Measurements from ENCODE around the gene TPCN1. TPM values are rescaled to one million over a fixed set of nuclear protein-coding genes. Genes with fewer than 3 reads are reported as not detected.
A peak's percentile ranks its signal among the peaks of the same experiment; 100 is the strongest.

Gene TPCN1
- total and polyA plus RNA-seq, 2 experiments from 2014 or later = 16.9 to 32.1 TPM

DNA sequence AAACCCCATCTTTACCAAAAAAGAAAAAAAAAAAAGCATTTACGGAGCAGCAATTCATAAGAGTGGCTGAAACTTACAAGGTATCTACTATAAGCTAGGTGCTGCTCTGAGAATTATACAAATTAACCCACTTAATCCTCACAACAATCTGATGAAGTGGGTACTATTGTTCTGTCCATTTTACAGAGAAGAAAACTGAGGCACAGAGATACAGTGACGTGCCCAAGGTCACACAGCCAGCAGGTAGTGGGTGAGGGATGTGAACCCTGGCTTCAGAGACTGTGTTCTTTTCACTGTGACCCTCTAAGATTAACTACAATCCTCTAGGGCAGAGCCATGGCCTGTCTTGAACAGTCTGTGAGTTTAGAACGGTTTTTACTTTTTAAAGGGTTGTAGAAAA is 39.3 kb upstream of the TPCN1 start:
- Histone ChIP-seq H3K4me2 (no peak overlapping the region), H3K9me3 (ENCODE audit: low read depth) (no peaks in the 10 kb centered on the region), H3K27ac (no peak overlapping the region), H4K20me1 (ENCODE audit: insufficient read depth, poor library complexity, severe bottlenecking) (peaks cover 7% of the 10 kb centered on the region), H3K79me2 (peaks cover 42% of the 10 kb centered on the region), H3K4me3 (no peak overlapping the region), H3K36me3 (replicated peaks; ENCODE audit: insufficient read depth, low read depth) (no peaks in the 10 kb centered on the region), H2AFZ (no peak overlapping the region), H3K9me2 (replicated peaks; ENCODE audit: insufficient read depth) (no peaks in the 10 kb centered on the region), H3K4me1 (ENCODE audit: insufficient read depth) (peaks cover 15% of the 10 kb centered on the region), H3K27me3 (no peaks in the 10 kb centered on the region)
- WGBS (ENCODE audit: low lambda C conversion rate, missing lambda C conversion rate) = 96% methylated on average over 3 of the region's 3 CpGs
- no peak for DNase-seq (ENCODE audit: low spot score)
- no peak for TF ChIP-seq EZH2phosphoT487 (IDR thresholded peaks at IDR 0.05; ENCODE audit: low read depth, severe bottlenecking, unreplicated experiment)
- TF ChIP-seq, protein P1, sequence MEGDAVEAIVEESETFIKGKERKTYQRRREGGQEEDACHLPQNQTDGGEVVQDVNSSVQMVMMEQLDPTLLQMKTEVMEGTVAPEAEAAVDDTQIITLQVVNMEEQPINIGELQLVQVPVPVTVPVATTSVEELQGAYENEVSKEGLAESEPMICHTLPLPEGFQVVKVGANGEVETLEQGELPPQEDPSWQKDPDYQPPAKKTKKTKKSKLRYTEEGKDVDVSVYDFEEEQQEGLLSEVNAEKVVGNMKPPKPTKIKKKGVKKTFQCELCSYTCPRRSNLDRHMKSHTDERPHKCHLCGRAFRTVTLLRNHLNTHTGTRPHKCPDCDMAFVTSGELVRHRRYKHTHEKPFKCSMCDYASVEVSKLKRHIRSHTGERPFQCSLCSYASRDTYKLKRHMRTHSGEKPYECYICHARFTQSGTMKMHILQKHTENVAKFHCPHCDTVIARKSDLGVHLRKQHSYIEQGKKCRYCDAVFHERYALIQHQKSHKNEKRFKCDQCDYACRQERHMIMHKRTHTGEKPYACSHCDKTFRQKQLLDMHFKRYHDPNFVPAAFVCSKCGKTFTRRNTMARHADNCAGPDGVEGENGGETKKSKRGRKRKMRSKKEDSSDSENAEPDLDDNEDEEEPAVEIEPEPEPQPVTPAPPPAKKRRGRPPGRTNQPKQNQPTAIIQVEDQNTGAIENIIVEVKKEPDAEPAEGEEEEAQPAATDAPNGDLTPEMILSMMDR (IDR thresholded peaks at IDR 0.05; ENCODE audit: poor library complexity) = no peak
- no peak for TF ChIP-seq EZH2 (IDR thresholded peaks at IDR 0.05; ENCODE audit: borderline replicate concordance)

DNA sequence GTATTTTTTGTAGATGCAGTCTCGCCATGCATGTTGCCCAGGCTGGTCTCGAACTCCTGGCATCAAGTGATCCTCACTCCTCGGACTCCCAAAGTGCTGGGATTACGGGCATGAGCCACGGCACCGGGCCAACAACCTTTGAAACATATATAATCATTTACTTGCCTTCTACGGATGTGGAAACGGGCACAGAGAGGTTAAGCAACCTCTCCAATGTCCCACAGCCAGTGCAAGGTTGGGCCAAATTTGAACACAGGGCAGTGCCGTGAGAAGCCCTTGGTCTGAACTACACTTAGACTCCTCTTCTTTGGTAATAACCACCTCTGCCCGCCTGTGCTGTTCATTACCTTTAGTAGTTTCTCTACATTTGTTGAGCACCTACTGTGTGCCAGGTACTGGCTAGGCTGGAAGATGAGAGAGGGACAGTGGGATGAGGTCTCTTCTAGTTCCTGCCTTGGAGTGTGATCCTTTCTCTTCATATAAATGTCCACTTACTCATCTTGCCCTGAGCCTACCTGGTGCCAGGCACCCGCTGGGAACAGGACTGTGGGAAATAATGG is 38.2 kb upstream of the TPCN1 start:
- TF ChIP-seq EZH2 (IDR thresholded peaks at IDR 0.05; ENCODE audit: borderline replicate concordance) (no peak), EZH2phosphoT487 (IDR thresholded peaks at IDR 0.05; ENCODE audit: low read depth, severe bottlenecking, unreplicated experiment) (no peak)
- TF ChIP-seq, protein P1 (IDR thresholded peaks at IDR 0.05; ENCODE audit: poor library complexity) = no peak
- no peak overlapping the region for H3K27ac ChIP-seq
- no peak overlapping the region for H3K4me2 ChIP-seq
- H3K9me2 ChIP-seq (replicated peaks; ENCODE audit: insufficient read depth) = no peaks in the 10 kb centered on the region
- DNase-seq (ENCODE audit: low spot score) = no peak
- no peaks in the 10 kb centered on the region for H3K36me3 ChIP-seq (replicated peaks; ENCODE audit: insufficient read depth, low read depth)
- H3K4me1 ChIP-seq (ENCODE audit: insufficient read depth) = peaks cover 15% of the 10 kb centered on the region
- WGBS (ENCODE audit: low lambda C conversion rate, missing lambda C conversion rate) = 97% methylated on average over 11 of the region's 11 CpGs
- H2AFZ ChIP-seq = no peak overlapping the region
- H4K20me1 ChIP-seq (ENCODE audit: insufficient read depth, poor library complexity, severe bottlenecking) = peaks cover 7% of the 10 kb centered on the region
- H3K9me3 ChIP-seq (ENCODE audit: low read depth) = no peaks in the 10 kb centered on the region
- H3K4me3 ChIP-seq = no peak overlapping the region
- H3K79me2 ChIP-seq = peaks cover 47% of the 10 kb centered on the region
- H3K27me3 ChIP-seq = no peaks in the 10 kb centered on the region

DNA sequence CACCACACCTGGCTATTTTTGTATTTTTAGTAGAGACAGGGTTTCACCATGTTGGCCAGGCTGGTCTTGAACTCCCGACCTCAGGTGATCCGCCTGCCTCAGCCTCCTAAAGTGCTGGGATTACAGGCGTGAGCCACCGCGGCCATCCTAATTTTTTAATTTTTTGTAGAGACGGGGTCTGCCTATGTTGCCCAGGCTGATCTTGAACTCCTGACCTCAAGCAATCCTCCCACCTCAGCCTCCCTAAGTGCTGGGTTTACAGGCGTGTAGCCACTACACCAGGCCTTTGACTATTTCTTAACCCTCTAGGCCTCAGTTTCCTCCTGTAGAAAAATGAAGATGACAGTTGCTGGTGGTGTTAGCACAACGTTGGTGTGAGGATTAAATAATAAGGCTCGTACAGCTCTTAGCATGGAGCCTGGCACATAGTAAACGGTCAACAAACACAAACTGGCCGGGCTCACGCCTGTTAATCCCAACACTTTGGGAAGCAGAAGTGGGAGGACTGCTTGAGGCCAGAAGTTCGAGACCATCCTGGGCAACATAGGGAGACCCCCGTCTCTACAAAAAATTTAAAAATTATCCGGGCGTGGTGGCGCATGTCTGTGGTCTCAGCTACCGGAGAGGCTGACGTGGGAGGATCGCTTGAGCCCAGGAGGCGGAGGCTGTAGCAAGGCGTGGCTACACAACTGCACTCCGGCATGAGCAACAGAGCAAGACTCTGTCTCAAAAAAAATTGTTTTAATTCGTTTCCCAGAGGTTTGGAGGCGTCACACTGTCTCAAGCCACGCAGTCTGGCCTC is 37.0 kb upstream of the TPCN1 start:
- H3K9me2 ChIP-seq (replicated peaks; ENCODE audit: insufficient read depth) = no peaks in the 10 kb centered on the region
- peak overlapping the region; percentile 97 for H3K27ac ChIP-seq
- no peaks in the 10 kb centered on the region for H3K36me3 ChIP-seq (replicated peaks; ENCODE audit: insufficient read depth, low read depth)
- TF ChIP-seq EZH2phosphoT487 (IDR thresholded peaks at IDR 0.05; ENCODE audit: low read depth, severe bottlenecking, unreplicated experiment) (no peak), EZH2 (IDR thresholded peaks at IDR 0.05; ENCODE audit: borderline replicate concordance) (no peak)
- TF ChIP-seq, protein P1 (IDR thresholded peaks at IDR 0.05; ENCODE audit: poor library complexity) = no peak
- no peak for DNase-seq (ENCODE audit: low spot score)
- H3K4me2 ChIP-seq = peak overlapping the region; percentile 94
- H3K79me2 ChIP-seq = peaks cover 47% of the 10 kb centered on the region
- peak overlapping the region; percentile 41 for H2AFZ ChIP-seq
- H3K4me3 ChIP-seq = peak overlapping the region; percentile 86
- peaks cover 7% of the 10 kb centered on the region for H4K20me1 ChIP-seq (ENCODE audit: insufficient read depth, poor library complexity, severe bottlenecking)
- no peaks in the 10 kb centered on the region for H3K27me3 ChIP-seq
- no peaks in the 10 kb centered on the region for H3K9me3 ChIP-seq (ENCODE audit: low read depth)
- H3K4me1 ChIP-seq (ENCODE audit: insufficient read depth) = peaks cover 15% of the 10 kb centered on the region
- 37% methylated on average over 26 of the region's 26 CpGs for WGBS (ENCODE audit: low lambda C conversion rate, missing lambda C conversion rate)

All from hepatocyte (in vitro differentiated cells).